TTC549 (cell line): ENCODE results near the gene TNPO1.
A peak's percentile ranks its signal among the peaks of the same experiment; 100 is the strongest.
"Not testable (repeated sequence)": the region's sequence is repeated elsewhere in the genome, so short reads cannot be mapped to it uniquely, and the experiment has no call there.

Experiments used
- FAIRE-seq: peaks from 2 replicates; lab custom pipeline; 2012; peaks lifted over from hg19 to GRCh38; lab: Jason Lieb, UNC

The TNPO1 gene

GRCh38 chr5:72854419-72854818 is 38.0 kb downstream of the TNPO1 start:
- FAIRE-seq: no peak

GRCh38 chr5:72855821-72856220 is 39.4 kb downstream of the TNPO1 start:
- FAIRE-seq: no peak

- FAIRE-seq: no peak
These were observed 40.9 kb downstream of the TNPO1 start for GRCh38 chr5:72857396-72857795.

- FAIRE-seq: no peak
These were observed 42.7 kb downstream of the TNPO1 start for GRCh38 chr5:72859127-72859526.

- no peak for FAIRE-seq
These were observed 44.0 kb downstream of the TNPO1 start for GRCh38 chr5:72860499-72860898.

- FAIRE-seq: no peak
These were observed 55.0 kb downstream of the TNPO1 start for GRCh38 chr5:72871366-72872024.

- no peak for FAIRE-seq
These were observed 62.4 kb downstream of the TNPO1 start for GRCh38 chr5:72878854-72879253.

- FAIRE-seq: no peak
These were observed 66.5 kb downstream of the TNPO1 start for GRCh38 chr5:72882989-72883388.

GRCh38 chr5:72883850-72884249 is 67.4 kb downstream of the TNPO1 start:
- no peak for FAIRE-seq

- FAIRE-seq: no peak
These were observed 68.4 kb downstream of the TNPO1 start for GRCh38 chr5:72884892-72885291.

GRCh38 chr5:72885824-72886223 is 69.4 kb downstream of the TNPO1 start:
- FAIRE-seq: no peak

GRCh38 chr5:72888595-72888994 is 72.1 kb downstream of the TNPO1 start:
- no peak for FAIRE-seq

- no peak for FAIRE-seq
These were observed 72.9 kb downstream of the TNPO1 start for GRCh38 chr5:72889324-72889723.

- no peak for FAIRE-seq
These were observed 76.4 kb downstream of the TNPO1 start for GRCh38 chr5:72892846-72893245.

- FAIRE-seq: no peak
These were observed 79.3 kb downstream of the TNPO1 start for GRCh38 chr5:72895758-72896157.

GRCh38 chr5:72906806-72907205 is 90.3 kb downstream of the TNPO1 start:
- FAIRE-seq: no peak

- no peak for FAIRE-seq
These were observed 92.2 kb downstream of the TNPO1 start for GRCh38 chr5:72908664-72909063.

- FAIRE-seq: no peak
These were observed 100.9 kb downstream of the TNPO1 start for GRCh38 chr5:72917371-72917776.

GRCh38 chr5:72920690-72921502 is 104.4 kb downstream of the TNPO1 start:
- FAIRE-seq: peak; percentile 82

GRCh38 chr5:72921886-72922285 is 105.4 kb downstream of the TNPO1 start:
- no peak for FAIRE-seq

- FAIRE-seq: no peak
These were observed 106.0 kb downstream of the TNPO1 start for GRCh38 chr5:72922422-72922821.

- no peak for FAIRE-seq
These were observed 109.0 kb downstream of the TNPO1 start for GRCh38 chr5:72925336-72926010.

GRCh38 chr5:72932686-72933085 is 116.2 kb downstream of the TNPO1 start:
- FAIRE-seq: not testable (repeated sequence)
